Activated CD8-positive, alpha-beta T cell treated with anti-CD3 and anti-CD28 coated beads for 36 hours (primary cell): ENCODE data around the gene IRAG1. TPM values are rescaled to one million over a fixed set of nuclear protein-coding genes. Genes with fewer than 3 reads are reported as not detected.

Source experiments
- ATAC-seq: fragments of 200-7000 bp; cut with Tn5 transposase; one replicate; pipeline ENCODE4 v1.10.0; 2021; ENCODE audit warnings: mild to moderate bottlenecking, moderate library complexity
- CTCF ChIA-PET: fragments of 350-600 bp; sonication (Branson Sonifier 250); formaldehyde crosslinking; loops from one replicate; lab custom pipeline; 2021; ENCODE audit warnings: antibody characterized with exemption; lab: Charles Lee
- POLR2A ChIA-PET: fragments of 350-600 bp; sonication (Branson Sonifier 250); formaldehyde crosslinking; loops from one replicate; lab custom pipeline; 2021; ENCODE audit warnings: antibody characterized with exemption; lab: Charles Lee
- DNase-seq: peaks from one replicate; pipeline ENCODE4 v3.0.0-alpha.2; 2020
- H3K27ac Mint-ChIP-seq: one replicate; pipeline ENCODE4 v1.8.0; 2021; ENCODE audit warnings: mild to moderate bottlenecking, mixed read lengths
- H3K27me3 Mint-ChIP-seq: one replicate; pipeline ENCODE4 v1.8.0; 2021; ENCODE audit warnings: mixed read lengths
- H3K36me3 Mint-ChIP-seq: one replicate; pipeline ENCODE4 v1.8.0; 2021; ENCODE audit warnings: low read depth, mixed read lengths
- H3K4me1 Mint-ChIP-seq: one replicate; pipeline ENCODE4 v1.8.0; 2021; ENCODE audit warnings: low read depth, mixed read lengths
- H3K4me3 Mint-ChIP-seq: one replicate; pipeline ENCODE4 v1.8.0; 2021; ENCODE audit warnings: mild to moderate bottlenecking, moderate library complexity, mixed read lengths
- H3K9me3 Mint-ChIP-seq: one replicate; pipeline ENCODE4 v1.8.0; 2021; ENCODE audit warnings: mixed read lengths
- CTCF ChIP-seq: fragments of 200-600 bp; IDR thresholded peaks from one replicate; pipeline ENCODE4 v1.8.0; 2022; ENCODE audit warnings: antibody characterized with exemption, mild to moderate bottlenecking
- intact Hi-C: fragments of 100-400 bp; cut with micrococcal nuclease; formaldehyde crosslinking; loops from one replicate; pipeline ENCODE4 v1.10.0; 2022
- total RNA-seq, 2 experiments: library from RNA; stranded (reverse); gene quantifications; one replicate each; pipeline ENCODE4 v1.2.3, GENCODE V29; 2021

The IRAG1 gene
- total RNA-seq, 2 experiments from 2014 or later, result not detected

- Mint-ChIP-seq H3K27ac (no peak overlapping the region), H3K9me3 (no peaks in the 10 kb centered on the region), H3K4me3 (no peak overlapping the region), H3K27me3 (no peaks in the 10 kb centered on the region), H3K4me1 (no peaks in the 10 kb centered on the region), H3K36me3 (no peaks in the 10 kb centered on the region)
- DNase-seq, result no peak
- intact Hi-C loops, result loop anchor here (10.0 kb wide), 1 partner anchor 85 kb away; no protein-coding TSS in a partner anchor
- POLR2A ChIA-PET, result no interaction called here
- no peak for TF ChIP-seq CTCF
- CTCF ChIA-PET, result interaction anchor here (5.7 kb wide), 1 partner anchor 237 kb away, joined by 65 read pairs; no protein-coding TSS in a partner anchor
- ATAC-seq, result no peak
These were observed 43.4 kb downstream of the IRAG1 start for GRCh38 chr11:10650166-10650565.

GRCh38 chr11:10648871-10649270, 44.7 kb downstream of the IRAG1 start:
- intact Hi-C loops, result loop anchor here (2.0 kb wide), 1 partner anchor 242 kb away; no protein-coding TSS in a partner anchor
- no peaks in the 10 kb centered on the region for H3K36me3 Mint-ChIP-seq
- CTCF ChIA-PET, result interaction anchor here (0.8 to 1.2 kb wide), 3 partner anchors 108 to 248 kb away, joined by 3 read pairs; partner anchors contain the start of gene RNF141
- H3K4me1 Mint-ChIP-seq, result no peaks in the 10 kb centered on the region
- no peak for TF ChIP-seq CTCF
- no peaks in the 10 kb centered on the region for H3K27me3 Mint-ChIP-seq
- H3K4me3 Mint-ChIP-seq, result no peak overlapping the region
- ATAC-seq, result no peak
- no peaks in the 10 kb centered on the region for H3K9me3 Mint-ChIP-seq
- H3K27ac Mint-ChIP-seq, result no peak overlapping the region
- POLR2A ChIA-PET, result interaction anchor here (0.9 kb wide), 1 partner anchor 9 kb away, joined by 3 read pairs; no protein-coding TSS in a partner anchor
- DNase-seq, result no peak

- Mint-ChIP-seq H3K27me3 (no peaks in the 10 kb centered on the region), H3K4me3 (no peak overlapping the region), H3K36me3 (no peaks in the 10 kb centered on the region), H3K27ac (no peak overlapping the region), H3K4me1 (no peaks in the 10 kb centered on the region), H3K9me3 (no peaks in the 10 kb centered on the region)
- no peak for TF ChIP-seq CTCF
- intact Hi-C loops, result no loop called here
- DNase-seq (no peak), ATAC-seq (no peak)
- ChIA-PET POLR2A (interaction anchor here (1.0 to 1.1 kb wide), 2 partner anchors 11 to 106 kb away, joined by 3 to 4 read pairs; partner anchors contain the start of gene RNF141), CTCF (interaction anchor here (1.2 to 1.6 kb wide), 6 partner anchors 8 to 244 kb away, joined by 3 to 7 read pairs (median 3); no protein-coding TSS in a partner anchor)
These were observed 46.7 kb downstream of the IRAG1 start for GRCh38 chr11:10646681-10647355.

- ChIA-PET POLR2A (interaction anchor here (0.6 to 1.0 kb wide), 2 partner anchors 12 to 111 kb away, joined by 3 read pairs; no protein-coding TSS in a partner anchor), CTCF (interaction anchor here (1.0 to 3.1 kb wide), 3 partner anchors 8 to 12 kb away, joined by 3 to 16 read pairs (median 3); no protein-coding TSS in a partner anchor)
- no peak for ATAC-seq
- TF ChIP-seq CTCF, result no peak
- H3K27me3 Mint-ChIP-seq, result no peaks in the 10 kb centered on the region
- no peak overlapping the region for H3K4me3 Mint-ChIP-seq
- no peak for DNase-seq
- H3K4me1 Mint-ChIP-seq, result no peaks in the 10 kb centered on the region
- no peaks in the 10 kb centered on the region for H3K36me3 Mint-ChIP-seq
- no peak overlapping the region for H3K27ac Mint-ChIP-seq
- H3K9me3 Mint-ChIP-seq, result no peaks in the 10 kb centered on the region
- intact Hi-C loops, result no loop called here
These were observed 47.5 kb downstream of the IRAG1 start for GRCh38 chr11:10646005-10646404.
